Measurements from ENCODE around the gene ESPNL.
"Not testable (repeated sequence)": the region's sequence is repeated elsewhere in the genome, so short reads cannot be mapped to it uniquely, and the experiment has no call there.

Gene ESPNL

DNA sequence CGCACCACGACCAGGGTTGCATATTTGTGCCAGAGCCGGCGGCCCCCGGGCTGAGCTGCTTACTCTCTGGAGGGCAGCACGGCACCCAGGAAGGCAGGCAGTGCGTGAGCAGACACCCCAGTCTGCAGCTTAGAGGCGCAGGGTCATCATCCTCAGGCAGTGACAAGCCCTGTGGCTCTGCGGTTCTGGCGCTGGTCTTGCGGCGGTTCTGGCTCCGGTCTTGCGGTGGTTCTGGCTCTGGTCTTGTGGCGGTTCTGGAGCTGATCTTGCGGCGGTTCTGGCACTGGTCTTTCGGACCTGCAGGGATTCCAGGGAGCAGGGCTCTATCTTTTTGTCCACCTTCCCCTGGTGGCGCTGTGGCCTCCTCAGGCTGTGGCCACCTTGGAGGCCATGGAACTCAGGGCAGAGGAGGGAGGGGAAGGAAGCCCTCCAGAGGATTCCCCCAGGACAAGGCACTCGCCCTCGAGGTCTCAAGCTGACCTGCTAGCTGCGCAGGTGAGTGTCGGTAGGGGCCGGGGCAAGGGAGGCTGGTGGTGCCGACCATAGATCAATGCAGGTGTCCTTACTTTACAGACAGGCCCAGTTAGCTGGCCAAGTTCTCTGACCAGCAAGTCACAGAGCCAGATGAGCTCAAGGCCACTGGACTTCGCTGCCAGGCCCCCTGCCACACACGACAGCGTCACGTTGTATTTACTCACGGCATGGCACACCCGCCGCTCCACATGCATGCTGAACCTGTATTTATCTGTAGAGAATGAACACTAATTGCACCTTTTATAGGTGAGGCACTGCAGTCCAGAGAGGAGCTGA lies 14.9 kb downstream of the ESPNL start:
- Mint-ChIP-seq H3K9me3 (peaks cover 13% of the 10 kb centered on the region), H3K4me3 (no peak overlapping the region), H3K27me3 (no peaks in the 10 kb centered on the region), H3K36me3 (peaks cover 31% of the 10 kb centered on the region), H3K4me1 (peaks cover 17% of the 10 kb centered on the region), H3K27ac (no peak overlapping the region)
- no peak for ATAC-seq

DNA sequence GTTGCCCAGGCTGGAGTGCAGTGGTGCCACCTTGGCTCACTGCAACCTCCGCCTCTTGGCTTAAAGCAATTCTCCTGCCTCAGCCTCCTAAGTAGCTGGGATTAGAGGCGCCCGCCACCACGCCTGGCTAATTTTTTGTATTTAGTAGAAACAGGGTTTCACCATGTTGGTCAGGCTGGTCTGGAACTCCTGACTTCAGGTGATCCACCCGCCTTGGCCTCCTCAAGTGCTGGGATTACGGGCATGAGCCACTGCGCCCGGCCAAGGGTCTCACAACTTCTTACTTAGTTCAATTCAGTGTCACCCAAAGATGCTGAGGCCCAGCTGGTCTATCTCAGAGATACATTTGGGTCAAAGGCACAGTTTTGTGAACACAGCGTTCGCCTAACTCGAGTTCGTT lies 15.6 kb downstream of the ESPNL start:
- H3K4me3 Mint-ChIP-seq, ATAC-seq, H3K27ac Mint-ChIP-seq, H3K27me3 Mint-ChIP-seq: not testable (repeated sequence)
- Mint-ChIP-seq H3K36me3 (peaks cover 31% of the 10 kb centered on the region), H3K4me1 (peaks cover 23% of the 10 kb centered on the region), H3K9me3 (peaks cover 13% of the 10 kb centered on the region)

DNA sequence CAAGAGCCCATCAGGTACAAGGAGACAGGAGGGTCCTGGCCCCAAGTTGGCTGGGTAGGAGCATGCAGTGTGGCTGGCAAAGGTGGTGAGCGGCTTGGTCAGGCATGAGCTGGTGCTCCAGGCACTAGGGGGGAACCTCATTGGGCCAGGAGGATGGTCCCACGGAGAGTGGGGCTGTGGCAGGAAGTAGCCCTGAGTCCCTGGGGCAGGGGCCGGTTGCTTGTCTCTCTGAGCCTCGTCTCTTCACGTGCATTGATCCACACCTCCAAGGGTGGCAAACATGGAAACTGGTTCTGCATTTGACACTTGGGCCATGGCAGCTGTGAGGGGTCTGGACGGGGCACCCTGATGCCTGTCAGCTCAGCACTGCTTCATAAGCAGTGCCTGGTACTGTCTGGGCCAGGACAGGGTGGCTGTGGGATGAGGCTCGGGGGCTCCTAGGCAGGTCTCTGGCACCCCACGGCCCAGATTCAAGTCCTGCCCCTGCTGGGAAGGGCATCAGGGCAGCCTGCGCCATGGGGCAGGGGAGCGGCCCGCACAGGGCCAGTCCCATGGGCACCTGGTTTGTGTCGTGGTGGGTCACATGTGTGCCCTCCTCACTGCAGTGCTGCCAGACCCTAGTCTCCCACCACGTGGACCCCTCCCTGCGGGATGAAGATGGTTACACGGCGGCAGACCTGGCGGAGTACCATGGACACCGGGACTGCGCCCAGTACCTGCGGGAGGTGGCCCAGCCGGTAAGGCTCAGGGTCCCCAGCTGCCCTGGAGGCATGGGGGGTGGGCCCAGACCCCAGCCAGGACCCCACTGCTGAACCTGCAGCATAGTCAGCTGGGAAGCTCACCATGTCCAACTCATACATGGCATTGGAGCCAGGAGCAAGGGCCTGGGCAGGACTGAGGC lies 16.4 kb downstream of the ESPNL start:
- no peak overlapping the region for H3K4me3 Mint-ChIP-seq
- peaks cover 13% of the 10 kb centered on the region for H3K9me3 Mint-ChIP-seq
- peaks cover 23% of the 10 kb centered on the region for H3K4me1 Mint-ChIP-seq
- peaks cover 26% of the 10 kb centered on the region for H3K36me3 Mint-ChIP-seq
- H3K27me3 Mint-ChIP-seq = no peaks in the 10 kb centered on the region
- ATAC-seq = no peak
- H3K27ac Mint-ChIP-seq = no peak overlapping the region

DNA sequence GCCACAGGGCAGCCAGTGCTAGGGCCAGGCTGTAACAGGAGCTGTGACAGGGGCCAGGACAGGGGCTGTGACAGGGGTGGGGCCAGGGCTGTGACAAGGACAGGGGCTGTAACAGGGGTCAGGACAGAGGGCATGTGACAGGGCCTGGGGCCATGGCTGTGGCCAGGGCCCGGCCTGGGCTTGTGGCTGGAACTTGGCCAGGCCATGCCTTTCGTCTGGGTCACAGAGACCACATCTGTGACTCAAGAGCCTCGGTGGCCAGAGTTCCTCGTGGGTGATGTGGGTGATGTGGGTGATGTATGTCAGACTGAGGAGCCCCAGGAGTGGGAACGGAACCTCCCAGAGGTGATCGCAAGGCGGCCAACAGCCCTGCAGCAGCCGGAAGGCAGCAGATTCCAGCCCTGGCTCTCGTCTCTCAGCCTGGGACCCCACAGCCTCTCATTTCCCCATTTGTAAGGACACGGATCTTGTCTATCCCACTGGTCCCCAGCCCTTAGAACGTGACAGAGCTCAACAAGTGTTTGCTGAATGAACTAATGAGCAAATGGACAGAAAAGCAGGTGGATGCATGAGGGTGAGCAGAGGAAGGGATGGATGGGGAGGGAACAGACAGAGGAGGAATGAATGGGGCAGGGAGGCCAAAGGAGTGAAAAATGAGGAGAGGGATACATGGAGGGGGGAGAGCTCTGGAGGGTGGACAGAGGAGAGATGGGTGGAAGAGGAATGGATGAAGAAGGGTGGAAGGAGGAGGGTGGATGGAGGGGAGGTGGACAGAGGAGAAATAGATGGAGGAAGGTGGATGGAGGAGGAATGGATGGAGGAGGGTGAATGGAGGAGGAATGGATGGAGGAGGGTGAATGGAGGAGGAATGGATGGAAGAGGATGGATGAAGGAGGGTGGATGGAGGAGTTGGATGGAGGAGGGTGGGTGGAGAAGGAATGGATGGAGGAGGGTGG lies 17.3 kb downstream of the ESPNL start:
- Mint-ChIP-seq H3K27ac (peak overlapping the region; percentile 61), H3K27me3 (no peaks in the 10 kb centered on the region), H3K36me3 (peaks cover 24% of the 10 kb centered on the region), H3K4me3 (no peak overlapping the region), H3K4me1 (peaks cover 23% of the 10 kb centered on the region), H3K9me3 (peaks cover 10% of the 10 kb centered on the region)
- ATAC-seq = no peak

DNA sequence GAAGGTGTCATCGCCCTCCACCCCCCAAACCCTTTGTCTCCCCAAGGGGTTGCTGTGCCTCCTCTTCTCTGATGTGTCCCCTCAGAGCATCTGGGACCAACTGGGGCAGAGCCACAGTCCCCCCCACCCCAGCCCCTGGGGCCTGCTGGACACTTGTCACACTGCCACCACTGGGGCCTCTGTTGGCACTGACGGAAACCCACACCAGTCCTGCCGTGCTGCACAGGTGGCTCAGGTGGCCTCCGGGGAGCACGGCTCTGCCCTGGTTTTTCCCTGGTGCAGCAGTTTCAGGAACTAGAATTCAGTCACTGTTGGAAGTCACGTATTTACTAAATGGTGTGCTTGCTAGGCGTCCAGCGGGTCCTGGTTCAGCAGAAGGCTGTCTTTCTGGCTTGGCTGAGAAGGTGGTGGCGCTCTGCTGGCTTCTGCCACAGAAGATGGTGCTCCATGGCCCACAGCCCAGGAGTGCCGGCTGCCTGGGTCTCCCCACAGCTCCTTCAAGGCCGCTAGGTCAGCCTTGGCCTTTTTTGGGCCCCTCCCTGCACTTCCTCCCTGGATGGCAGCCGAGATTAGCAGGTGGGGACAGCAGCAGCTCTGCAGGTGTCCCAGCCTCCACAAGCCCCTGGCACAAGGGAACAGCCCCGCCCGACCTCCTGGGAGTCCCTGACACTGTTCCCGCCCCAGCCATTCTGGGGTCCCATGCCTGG lies 19.8 kb downstream of the ESPNL start:
- H3K27ac Mint-ChIP-seq = peak overlapping the region; percentile 65
- H3K4me3 Mint-ChIP-seq = no peak overlapping the region
- H3K27me3 Mint-ChIP-seq = no peaks in the 10 kb centered on the region
- peak; percentile 74 for ATAC-seq
- H3K36me3 Mint-ChIP-seq = peaks cover 8% of the 10 kb centered on the region
- peaks cover 6% of the 10 kb centered on the region for H3K9me3 Mint-ChIP-seq
- H3K4me1 Mint-ChIP-seq = peaks cover 23% of the 10 kb centered on the region

DNA sequence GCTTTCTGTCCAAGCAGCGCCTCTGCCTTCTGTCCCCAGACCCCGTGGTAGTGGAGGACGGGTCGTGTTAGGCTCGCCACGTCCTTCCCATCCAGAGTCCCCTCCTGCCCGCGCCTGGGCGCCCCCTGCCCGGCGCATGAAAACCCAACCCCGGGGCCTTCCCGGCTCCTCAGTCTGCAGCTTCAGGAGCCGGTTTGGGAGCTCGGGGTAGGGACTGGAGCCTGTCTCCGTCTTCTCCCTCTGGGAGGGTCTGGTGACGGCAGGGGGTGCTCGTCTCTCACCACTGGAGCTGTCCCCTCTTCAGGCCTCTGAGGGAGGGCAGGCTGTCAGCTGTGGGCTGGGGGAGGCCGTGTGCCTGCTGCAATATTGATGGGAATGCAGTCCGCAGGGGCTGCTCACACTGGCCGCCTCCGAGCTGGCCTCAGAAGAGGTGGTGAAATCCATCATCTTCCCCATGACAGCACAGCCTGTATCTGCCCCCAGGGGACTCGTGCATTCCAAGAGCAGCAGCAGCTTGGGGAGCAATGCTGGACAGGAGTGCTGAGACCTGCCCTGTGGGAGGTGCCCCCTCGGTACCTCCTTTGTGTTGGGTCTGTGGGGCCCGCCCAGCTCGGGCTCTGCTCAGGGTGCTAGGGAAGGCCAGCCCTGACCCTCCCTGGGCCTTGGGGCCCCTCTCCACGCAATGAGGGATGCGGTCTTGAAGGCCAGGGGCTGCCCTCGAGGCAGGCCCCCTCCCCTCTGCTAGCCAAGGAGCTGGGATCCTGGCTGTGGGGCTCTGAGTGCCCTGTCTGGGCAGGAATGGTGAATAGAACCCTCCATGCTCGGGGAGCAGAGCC lies 20.5 kb downstream of the ESPNL start:
- no peak for ATAC-seq
- no peak overlapping the region for H3K4me3 Mint-ChIP-seq
- peaks cover 6% of the 10 kb centered on the region for H3K9me3 Mint-ChIP-seq
- H3K4me1 Mint-ChIP-seq = peaks cover 23% of the 10 kb centered on the region
- peaks cover 8% of the 10 kb centered on the region for H3K36me3 Mint-ChIP-seq
- peak overlapping the region; percentile 65 for H3K27ac Mint-ChIP-seq
- no peaks in the 10 kb centered on the region for H3K27me3 Mint-ChIP-seq

DNA sequence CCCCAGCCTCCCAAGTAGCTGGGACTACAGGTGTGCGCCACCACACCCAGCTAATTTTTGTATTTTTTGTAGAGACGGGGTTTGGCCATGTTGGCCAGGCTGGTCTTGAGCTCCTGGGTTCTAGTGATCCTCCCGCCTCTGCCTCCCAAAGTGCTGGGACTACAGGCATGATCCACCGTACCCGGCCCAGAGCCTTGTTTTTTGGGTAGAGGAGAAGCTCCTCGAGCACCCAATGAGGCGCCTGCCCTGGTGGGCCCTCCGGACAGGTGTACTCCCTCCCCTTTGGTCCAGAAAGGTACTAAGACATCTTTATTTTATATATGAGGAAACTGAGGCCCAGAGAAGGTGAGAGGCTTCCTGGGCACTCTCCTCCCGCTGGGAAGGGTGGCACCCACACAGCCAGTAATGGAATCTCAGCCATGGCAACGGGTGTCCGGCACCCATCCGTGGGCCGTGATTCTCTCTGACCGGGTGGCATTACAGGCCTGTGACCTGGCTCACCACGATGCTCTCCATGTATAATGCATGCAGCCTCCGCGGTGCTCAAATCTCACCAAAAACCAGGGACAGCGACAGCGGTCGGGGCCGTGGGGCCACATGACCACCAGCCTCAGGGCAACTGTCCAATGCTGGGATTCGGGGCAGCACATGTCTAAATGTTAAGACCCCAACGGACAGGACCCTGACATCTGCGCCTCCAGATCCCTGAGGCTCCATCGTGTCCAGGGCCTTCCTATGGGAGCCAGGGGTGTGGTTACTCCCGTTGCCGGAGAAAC lies 21.6 kb downstream of the ESPNL start:
- no peaks in the 10 kb centered on the region for H3K27me3 Mint-ChIP-seq
- H3K9me3 Mint-ChIP-seq = peaks cover 6% of the 10 kb centered on the region
- peaks cover 8% of the 10 kb centered on the region for H3K36me3 Mint-ChIP-seq
- H3K27ac Mint-ChIP-seq = no peak overlapping the region
- H3K4me1 Mint-ChIP-seq = peaks cover 23% of the 10 kb centered on the region
- no peak overlapping the region for H3K4me3 Mint-ChIP-seq
- ATAC-seq = no peak

DNA sequence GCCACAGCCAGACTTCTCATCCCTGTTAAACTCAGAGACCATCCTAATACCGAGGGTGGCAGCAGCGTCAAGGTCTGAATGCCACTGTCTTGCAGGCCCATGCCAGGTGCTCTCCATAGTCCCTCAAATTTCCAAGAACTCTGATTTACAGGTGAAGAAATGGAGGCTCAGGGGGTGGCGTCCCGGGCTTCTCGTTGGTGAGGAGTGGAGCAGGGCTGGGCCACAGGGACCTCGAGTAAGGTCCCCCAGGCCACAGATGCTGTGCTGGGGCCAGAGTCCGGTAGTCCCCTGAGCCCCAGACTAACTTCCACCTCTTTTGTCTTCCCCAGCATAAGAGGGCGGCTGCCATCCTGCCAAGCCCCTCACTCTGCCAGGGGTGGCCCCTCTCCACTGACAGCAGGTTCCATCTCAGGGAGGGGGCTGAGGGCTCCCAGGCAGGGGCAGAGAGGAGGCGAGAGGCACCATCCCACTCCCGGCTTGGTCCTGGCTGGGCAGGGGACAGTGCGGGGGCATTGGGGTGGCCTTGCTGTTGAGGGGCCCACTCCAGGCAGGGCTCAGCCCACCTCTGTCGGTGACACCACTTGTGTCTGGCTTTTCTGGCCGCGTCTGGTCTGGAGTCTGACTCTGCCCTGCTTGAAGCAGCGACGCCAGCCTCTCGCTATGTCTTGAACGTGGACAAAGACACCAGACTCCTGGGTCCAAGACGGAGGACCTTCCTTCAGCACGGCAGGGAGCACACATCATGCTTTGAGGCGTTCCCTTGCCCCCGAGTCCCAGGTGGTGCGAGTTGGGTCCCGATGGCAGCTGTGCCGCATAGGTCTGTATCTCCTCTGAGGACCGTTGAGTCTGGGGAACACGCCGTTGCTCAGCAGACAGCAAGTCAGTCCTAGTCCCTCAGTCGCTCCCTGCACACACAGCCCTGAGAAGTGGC lies 22.4 kb downstream of the ESPNL start:
- no peak overlapping the region for H3K4me3 Mint-ChIP-seq
- peaks cover 5% of the 10 kb centered on the region for H3K9me3 Mint-ChIP-seq
- H3K36me3 Mint-ChIP-seq = peaks cover 5% of the 10 kb centered on the region
- no peak for ATAC-seq
- no peaks in the 10 kb centered on the region for H3K27me3 Mint-ChIP-seq
- H3K27ac Mint-ChIP-seq = no peak overlapping the region
- peaks cover 20% of the 10 kb centered on the region for H3K4me1 Mint-ChIP-seq

DNA sequence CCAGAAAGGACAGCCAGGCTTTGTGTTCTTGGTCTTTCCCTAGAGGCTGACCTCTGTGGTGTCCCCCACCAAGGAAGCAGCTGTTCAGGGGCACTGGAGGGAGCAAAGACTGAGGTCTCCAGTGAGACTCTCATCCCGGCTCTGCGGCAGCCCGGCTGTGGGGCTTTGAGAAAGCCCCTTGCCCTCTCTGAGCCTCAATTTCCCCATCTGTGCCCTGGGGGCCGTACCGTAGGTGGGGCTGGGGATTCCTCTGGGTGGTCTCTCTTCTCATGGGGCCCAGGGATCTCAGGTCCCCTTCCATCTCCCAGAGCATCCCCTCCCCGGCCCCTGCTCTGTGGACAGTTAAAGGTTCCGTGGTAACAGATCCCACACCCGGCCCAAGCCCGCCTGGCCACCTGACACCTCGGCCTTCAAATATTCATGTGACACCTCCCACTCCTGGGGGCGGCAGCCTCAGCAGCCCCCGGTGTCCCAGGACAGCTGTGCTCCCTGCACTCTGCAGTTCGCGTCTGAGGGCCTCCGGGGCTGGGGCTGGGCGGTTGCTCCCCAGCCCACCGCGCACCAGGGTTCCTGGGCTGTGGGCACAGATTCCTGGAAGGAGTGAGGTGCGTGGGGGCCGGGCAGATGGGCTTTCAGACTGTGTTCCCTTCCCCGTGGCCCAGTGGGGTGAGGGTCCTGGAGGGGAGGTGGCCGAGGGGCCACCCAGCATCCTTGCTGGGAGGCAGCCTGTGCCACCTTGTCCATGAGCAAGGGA lies 23.3 kb downstream of the ESPNL start:
- peak; percentile 7 for ATAC-seq
- H3K4me3 Mint-ChIP-seq = no peak overlapping the region
- peaks cover 15% of the 10 kb centered on the region for H3K4me1 Mint-ChIP-seq
- peaks cover 3% of the 10 kb centered on the region for H3K9me3 Mint-ChIP-seq
- no peaks in the 10 kb centered on the region for H3K36me3 Mint-ChIP-seq
- no peak overlapping the region for H3K27ac Mint-ChIP-seq
- H3K27me3 Mint-ChIP-seq = no peaks in the 10 kb centered on the region

DNA sequence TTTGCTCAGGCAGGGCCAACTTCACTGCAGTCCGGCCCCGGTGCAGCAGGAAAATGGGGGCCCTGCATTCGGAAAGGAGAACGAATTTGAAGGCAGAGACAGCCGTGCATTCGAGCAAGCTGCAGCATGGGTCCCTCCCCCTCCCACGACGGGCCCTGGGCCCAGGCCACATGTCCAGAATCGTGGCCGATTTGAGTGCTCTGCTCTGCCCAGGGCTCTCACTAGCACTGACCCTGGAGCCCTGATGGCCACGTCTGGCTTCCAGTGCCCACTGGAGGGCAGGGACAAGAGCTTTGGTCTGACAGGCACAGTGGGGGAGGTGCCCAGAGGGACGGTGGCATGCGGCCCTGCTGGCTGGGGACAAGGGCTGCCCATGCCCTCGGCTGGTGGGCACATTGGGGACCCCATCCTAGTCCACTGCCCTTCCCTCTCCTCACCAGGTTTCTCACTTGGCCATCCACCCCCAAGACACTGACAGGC lies 23.9 kb downstream of the ESPNL start:
- peaks cover 15% of the 10 kb centered on the region for H3K4me1 Mint-ChIP-seq
- no peaks in the 10 kb centered on the region for H3K9me3 Mint-ChIP-seq
- ATAC-seq = no peak
- H3K4me3 Mint-ChIP-seq = no peak overlapping the region
- H3K27ac Mint-ChIP-seq = no peak overlapping the region
- H3K36me3 Mint-ChIP-seq = no peaks in the 10 kb centered on the region
- no peaks in the 10 kb centered on the region for H3K27me3 Mint-ChIP-seq

DNA sequence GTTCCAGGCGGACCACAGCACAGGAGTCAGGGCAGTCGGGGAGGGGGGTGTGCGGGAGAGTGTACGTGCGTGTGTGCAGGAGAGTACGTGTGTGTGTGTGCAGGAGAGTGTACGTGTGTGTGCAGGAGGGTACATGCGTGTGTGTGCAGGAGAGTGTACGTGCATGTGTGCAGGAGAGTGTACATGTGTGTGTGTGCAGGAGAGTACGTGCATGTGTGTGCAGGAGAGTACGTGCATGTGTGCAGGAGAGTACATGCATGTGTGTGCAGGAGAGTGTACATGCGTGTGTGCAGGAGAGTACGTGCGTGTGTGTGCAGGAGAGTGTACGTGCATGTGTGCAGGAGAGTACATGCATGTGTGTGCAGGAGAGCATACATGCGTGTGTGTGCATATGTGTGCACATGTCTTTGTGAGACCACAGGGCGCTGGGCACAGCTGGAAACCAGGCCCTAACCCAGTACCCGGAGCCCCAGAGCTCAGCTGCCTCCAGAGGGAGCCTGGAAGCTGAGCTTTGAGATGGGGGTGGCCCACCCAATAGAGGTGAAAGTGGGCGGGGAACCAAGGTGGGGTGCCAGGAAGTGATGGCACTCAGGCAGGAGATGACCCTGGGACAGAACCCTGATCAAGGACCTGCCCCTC lies 24.5 kb downstream of the ESPNL start:
- H3K9me3 Mint-ChIP-seq = no peaks in the 10 kb centered on the region
- H3K4me3 Mint-ChIP-seq = no peak overlapping the region
- no peak overlapping the region for H3K27ac Mint-ChIP-seq
- peaks cover 10% of the 10 kb centered on the region for H3K4me1 Mint-ChIP-seq
- no peaks in the 10 kb centered on the region for H3K36me3 Mint-ChIP-seq
- no peaks in the 10 kb centered on the region for H3K27me3 Mint-ChIP-seq
- ATAC-seq = no peak
